Measurements from ENCODE around the gene NMRAL1.
A peak's percentile ranks its signal among the peaks of the same experiment; 100 is the strongest.

The NMRAL1 gene

GRCh38 chr16:4474192-4474961, at the start of gene NMRAL1:
Gene NMRAL1, minus strand, starts transcription at chr16:4474625. Its CDS starts 493 bp downstream, at chr16:4474132.
- Histone ChIP-seq H3K4me1 (ENCODE audit: insufficient read depth, low read length, severe bottlenecking) (peaks cover 39% of the 10 kb centered on the region), H3K79me2 (ENCODE audit: insufficient read depth, low read length) (peaks cover 13% of the 10 kb centered on the region; the same call in 1 of the 2 replicates), H3F3A (ENCODE audit: insufficient read depth, low read length) (peaks cover 4% of the 10 kb centered on the region; the same call in 1 of the 2 replicates), H3K36me3 (ENCODE audit: insufficient read depth, low read length) (peaks cover 5% of the 10 kb centered on the region; the same call in 1 of the 2 replicates), H3K9me3 (ENCODE audit: low read length) (no peaks in the 10 kb centered on the region), H3K9me2 (ENCODE audit: low read depth, low read length) (no peaks in the 10 kb centered on the region), H3K27ac (ENCODE audit: low read depth, low read length, poor library complexity, severe bottlenecking) (peak within 1 kb of the TSS; percentile 88), H3K9ac (ENCODE audit: low read length) (peak within 1 kb of the TSS; percentile 91), H3K27me3 (ENCODE audit: insufficient read depth, low read length) (no peaks in the 10 kb centered on the region), H3K4me3 (ENCODE audit: low read depth, low read length, poor library complexity, severe bottlenecking) (peak within 1 kb of the TSS; percentile 72), H4K20me1 (ENCODE audit: insufficient read depth, low read length) (no peaks in the 10 kb centered on the region), H2AFZ (ENCODE audit: low read length) (no peak within 1 kb of the TSS), H3K4me2 (ENCODE audit: low read length) (peak within 1 kb of the TSS; percentile 66)
- TF ChIP-seq EZH2 (IDR thresholded peaks at IDR 0.05; ENCODE audit: borderline replicate concordance, low read length) (no peak), CTCF (IDR thresholded peaks at IDR 0.05; ENCODE audit: low read length) (no peak)

DNA sequence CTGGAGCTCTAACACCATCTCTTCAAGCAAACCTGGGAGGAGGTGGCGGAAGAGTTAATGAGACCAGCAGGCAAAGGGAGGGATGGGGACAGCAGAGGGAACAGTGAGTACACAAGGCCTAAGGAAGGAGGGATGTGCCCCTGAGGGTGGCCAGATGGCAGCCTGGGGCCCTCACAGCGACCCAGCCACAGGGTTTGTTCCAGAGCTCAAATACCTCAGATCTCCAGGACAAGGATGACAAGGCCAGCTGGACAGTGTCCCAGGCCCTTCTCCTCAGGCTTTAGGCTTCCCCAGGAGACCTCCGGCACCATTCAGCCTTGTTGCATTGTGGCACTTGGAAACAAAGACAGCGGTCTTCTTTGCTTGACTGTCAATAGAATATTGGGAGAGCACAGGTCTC, 49.3 kb upstream of the NMRAL1 start:
- Histone ChIP-seq H3K27ac (ENCODE audit: low read depth, low read length, poor library complexity, severe bottlenecking) (no peak overlapping the region), H3K36me3 (ENCODE audit: insufficient read depth, low read length) (no peaks in the 10 kb centered on the region), H2AFZ (ENCODE audit: low read length) (no peak overlapping the region), H3K9me2 (ENCODE audit: low read depth, low read length) (no peaks in the 10 kb centered on the region), H3K4me1 (ENCODE audit: insufficient read depth, low read length, severe bottlenecking) (peaks cover 13% of the 10 kb centered on the region), H3K79me2 (ENCODE audit: insufficient read depth, low read length) (no peaks in the 10 kb centered on the region), H3K4me2 (ENCODE audit: low read length) (no peak overlapping the region), H3K4me3 (ENCODE audit: low read depth, low read length, poor library complexity, severe bottlenecking) (no peak overlapping the region), H3K9ac (ENCODE audit: low read length) (no peak overlapping the region), H3F3A (ENCODE audit: insufficient read depth, low read length) (no peaks in the 10 kb centered on the region), H3K9me3 (ENCODE audit: low read length) (no peaks in the 10 kb centered on the region), H4K20me1 (ENCODE audit: insufficient read depth, low read length) (no peaks in the 10 kb centered on the region), H3K27me3 (ENCODE audit: insufficient read depth, low read length) (no peaks in the 10 kb centered on the region)
- no peak for TF ChIP-seq CTCF (IDR thresholded peaks at IDR 0.05; ENCODE audit: low read length)

DNA sequence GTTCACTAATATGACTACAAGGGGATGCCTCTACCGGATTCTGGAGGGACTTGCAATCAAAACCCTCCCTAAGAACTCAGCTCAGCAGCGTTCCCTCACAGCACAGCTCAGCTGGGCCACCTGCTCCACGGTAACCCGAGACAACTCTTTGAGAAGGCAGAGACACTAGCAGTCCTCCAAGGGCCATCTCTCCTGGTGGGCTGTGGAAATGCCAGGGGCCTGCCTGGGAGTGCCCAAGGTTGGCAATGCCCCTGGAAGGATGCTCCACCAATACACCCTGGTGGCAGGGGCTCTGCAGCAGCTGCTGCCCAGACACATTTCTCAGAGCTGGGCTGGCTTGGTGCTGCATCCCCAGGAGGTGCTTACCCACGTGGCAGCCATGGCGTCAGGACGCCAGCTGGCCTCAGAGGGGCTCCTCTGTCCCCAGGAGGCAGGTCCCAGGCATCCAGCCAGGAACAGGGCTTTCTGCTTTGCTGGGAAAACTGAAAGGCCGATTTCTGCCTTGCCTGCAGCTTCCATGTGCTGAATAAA, 47.7 kb upstream of the NMRAL1 start:
- Histone ChIP-seq H3K9ac (ENCODE audit: low read length) (no peak overlapping the region), H3K9me3 (ENCODE audit: low read length) (no peaks in the 10 kb centered on the region), H3K4me3 (ENCODE audit: low read depth, low read length, poor library complexity, severe bottlenecking) (no peak overlapping the region), H3K27me3 (ENCODE audit: insufficient read depth, low read length) (no peaks in the 10 kb centered on the region), H3F3A (ENCODE audit: insufficient read depth, low read length) (no peaks in the 10 kb centered on the region), H3K27ac (ENCODE audit: low read depth, low read length, poor library complexity, severe bottlenecking) (no peak overlapping the region), H3K9me2 (ENCODE audit: low read depth, low read length) (no peaks in the 10 kb centered on the region), H4K20me1 (ENCODE audit: insufficient read depth, low read length) (no peaks in the 10 kb centered on the region), H3K79me2 (ENCODE audit: insufficient read depth, low read length) (no peaks in the 10 kb centered on the region), H2AFZ (ENCODE audit: low read length) (no peak overlapping the region), H3K4me1 (ENCODE audit: insufficient read depth, low read length, severe bottlenecking) (peaks cover 6% of the 10 kb centered on the region), H3K36me3 (ENCODE audit: insufficient read depth, low read length) (no peaks in the 10 kb centered on the region), H3K4me2 (ENCODE audit: low read length) (no peak overlapping the region)
- TF ChIP-seq CTCF (IDR thresholded peaks at IDR 0.05; ENCODE audit: low read length) (no peak), EZH2 (IDR thresholded peaks at IDR 0.05; ENCODE audit: borderline replicate concordance, low read length) (no peak)

All from OCI-LY1 (cell line).